Body of pancreas (tissue), 4 donors: ENCODE data around the gene SRRM2. TPM values are rescaled to one million over a fixed set of nuclear protein-coding genes. Genes with fewer than 3 reads are reported as not detected.

Experiments used
- ATAC-seq: fragments of 150-250 bp; one replicate; pipeline ENCODE4 v1.9.1; 2016
- DNase-seq, 4 donors: peaks; one replicate each; pipeline ENCODE4 v3.0.0-alpha.2; 2019
- H3K27ac ChIP-seq, 4 donors: fragments of 200-600 bp; sonication (generic); 1 replicate in 3 of 4; 2 replicates in 1 of 4; pipeline versions ENCODE4 v1.5.1 to v1.6.1; 2016 to 2019; ENCODE audit warnings: mild to moderate bottlenecking in 1 of 4, mixed read lengths in 1 of 4, moderate library complexity in 1 of 4
- H3K27me3 ChIP-seq, 2 donors: fragments of 200-600 bp; sonication (generic); one replicate each; pipeline ENCODE4 v1.6.0; 2016; ENCODE audit warnings: mild to moderate bottlenecking in 1 of 2
- H3K36me3 ChIP-seq, 2 donors: fragments of 200-600 bp; sonication (generic); replicated peaks in 1 of 2; 2 replicates each; pipeline ENCODE4 v1.5.1; 2016; ENCODE audit warnings: low read depth in 2 of 2; ENCODE audit not compliant: insufficient read depth in 1 of 2
- H3K4me1 ChIP-seq: fragments of 200-600 bp; sonication (generic); one replicate; pipeline ENCODE4 v1.6.0; 2016
- H3K4me3 ChIP-seq, 2 donors: fragments of 200-600 bp; sonication (generic); 1 replicate in 1 of 2; 2 replicates in 1 of 2; pipeline ENCODE4 v1.5.1; 2016 to 2019
- H3K9me3 ChIP-seq, 3 donors: fragments of 200-600 bp; sonication (generic); 1 replicate in 2 of 3; 2 replicates in 1 of 3; pipeline ENCODE4 v1.5.1; 2016
- POLR2A ChIP-seq, 3 donors: fragments of 450-650 bp; IDR thresholded peaks; one replicate each; pipeline ENCODE4 v1.6.1; 2016; ENCODE audit warnings: antibody characterized with exemption in 3 of 3, mild to moderate bottlenecking in 2 of 3
- WGBS, 2 donors: methylation state at CpG; one replicate each; pipeline ENCODE4 v1.1.5; 2017; 5-methylcytosine and 5-hydroxymethylcytosine counted together
- intact Hi-C: fragments of 100-400 bp; cut with DNase I; formaldehyde crosslinking; loops from one replicate; pipeline ENCODE4 v1.15.1; 2023
- total RNA-seq, 2 donors: library from RNA; depleted of rRNA; stranded (reverse); fragments of >200 nt; gene quantifications; one replicate each; pipeline ENCODE4 v1.1.0, GENCODE V29; 2016
- TF ChIP-seq, protein P1 (sequence below), 7 experiments: fragments of 450-650 bp in 4 of 7; fragments of 200-600 bp in 3 of 7; sonication (generic) in 3 of 7; IDR thresholded peaks; one replicate each; pipeline ENCODE4 v1.5.1; 2016 to 2019; ENCODE audit warnings: antibody characterized with exemption in 7 of 7

SRRM2 gene
- total RNA-seq, 2 donors from 2014 or later = 231 to 1,198 TPM

DNA sequence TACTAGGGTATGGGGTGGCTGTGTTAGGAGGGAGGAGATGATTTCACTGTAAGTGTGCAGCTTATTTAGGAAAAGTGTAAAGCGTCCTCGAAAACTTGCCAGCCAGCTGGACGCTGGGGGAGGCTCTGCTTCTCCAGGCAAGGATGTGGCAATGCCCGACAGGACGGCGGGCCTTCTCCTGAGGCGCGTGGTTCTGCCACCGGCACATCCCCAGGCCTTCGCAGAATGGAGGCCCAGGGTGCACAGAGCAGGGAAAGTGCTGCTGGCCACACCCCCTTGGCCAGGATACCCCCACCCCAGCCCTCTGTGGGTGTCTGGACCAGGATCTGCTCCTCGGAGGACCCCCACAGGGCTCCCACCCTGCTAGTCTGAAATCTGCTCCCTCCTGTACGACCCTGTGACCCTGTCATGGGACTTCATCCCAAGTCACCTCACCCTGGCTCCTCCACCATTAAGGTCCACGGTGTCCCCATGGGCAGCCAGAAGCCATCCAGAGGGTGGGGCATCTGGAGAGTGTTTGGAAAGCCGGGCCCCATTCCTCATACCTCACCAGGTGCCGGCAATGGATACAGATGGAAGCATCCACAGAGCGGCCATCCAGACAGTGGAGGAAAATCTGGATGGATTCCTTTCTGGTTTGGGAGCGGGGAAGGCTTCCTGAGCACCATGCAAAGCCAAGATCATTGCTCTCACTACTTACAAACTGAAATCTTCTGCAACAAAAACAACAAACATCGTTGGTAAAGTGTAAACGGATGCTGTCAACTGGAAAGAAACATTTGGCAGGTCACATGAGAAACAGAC lies 9.2 kb upstream of the SRRM2 start:
- DNase-seq (no peak), ATAC-seq (no peak)
- Histone ChIP-seq H3K9me3 (no peaks in the 10 kb centered on the region), H3K4me3 (no peak overlapping the region), H3K4me1 (peaks cover 1% of the 10 kb centered on the region), H3K36me3 (no peaks in the 10 kb centered on the region), H3K27me3 (no peaks in the 10 kb centered on the region), H3K27ac (no peak overlapping the region)
- no peak for TF ChIP-seq POLR2A (IDR thresholded peaks at IDR 0.05)
- TF ChIP-seq, protein P1, sequence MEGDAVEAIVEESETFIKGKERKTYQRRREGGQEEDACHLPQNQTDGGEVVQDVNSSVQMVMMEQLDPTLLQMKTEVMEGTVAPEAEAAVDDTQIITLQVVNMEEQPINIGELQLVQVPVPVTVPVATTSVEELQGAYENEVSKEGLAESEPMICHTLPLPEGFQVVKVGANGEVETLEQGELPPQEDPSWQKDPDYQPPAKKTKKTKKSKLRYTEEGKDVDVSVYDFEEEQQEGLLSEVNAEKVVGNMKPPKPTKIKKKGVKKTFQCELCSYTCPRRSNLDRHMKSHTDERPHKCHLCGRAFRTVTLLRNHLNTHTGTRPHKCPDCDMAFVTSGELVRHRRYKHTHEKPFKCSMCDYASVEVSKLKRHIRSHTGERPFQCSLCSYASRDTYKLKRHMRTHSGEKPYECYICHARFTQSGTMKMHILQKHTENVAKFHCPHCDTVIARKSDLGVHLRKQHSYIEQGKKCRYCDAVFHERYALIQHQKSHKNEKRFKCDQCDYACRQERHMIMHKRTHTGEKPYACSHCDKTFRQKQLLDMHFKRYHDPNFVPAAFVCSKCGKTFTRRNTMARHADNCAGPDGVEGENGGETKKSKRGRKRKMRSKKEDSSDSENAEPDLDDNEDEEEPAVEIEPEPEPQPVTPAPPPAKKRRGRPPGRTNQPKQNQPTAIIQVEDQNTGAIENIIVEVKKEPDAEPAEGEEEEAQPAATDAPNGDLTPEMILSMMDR (IDR thresholded peaks at IDR 0.05) = no peak
- WGBS, 2 donors = 84 to 87% methylated on average over 18 to 19 of the region's 19 CpGs
- intact Hi-C loops = no loop called here

DNA sequence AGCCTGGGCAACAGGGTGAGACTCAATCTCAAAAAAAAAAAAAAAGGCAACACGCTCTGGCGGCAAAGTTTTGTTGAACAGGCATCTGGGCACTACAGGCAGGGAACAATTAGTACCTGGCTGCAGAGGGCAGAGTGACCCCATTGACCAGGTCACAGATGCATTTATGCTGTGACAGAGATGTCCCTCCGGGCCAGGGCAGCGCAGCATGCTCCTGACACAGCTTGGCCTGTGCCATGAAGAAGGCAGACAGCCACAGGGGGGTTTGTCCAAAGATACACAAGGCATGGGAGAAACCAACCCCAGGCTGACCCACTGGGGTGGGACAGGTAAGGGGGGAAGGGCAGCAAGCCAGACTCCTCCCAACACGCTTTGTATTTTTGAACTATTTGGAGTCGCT lies 7.7 kb upstream of the SRRM2 start:
- no peak for TF ChIP-seq POLR2A (IDR thresholded peaks at IDR 0.05)
- TF ChIP-seq, protein P1 (IDR thresholded peaks at IDR 0.05) = no peak
- H3K27ac ChIP-seq = no peak overlapping the region
- H3K9me3 ChIP-seq = no peaks in the 10 kb centered on the region
- H3K4me3 ChIP-seq = no peak overlapping the region
- intact Hi-C loops = no loop called here
- DNase-seq = no peak
- no peaks in the 10 kb centered on the region for H3K36me3 ChIP-seq
- peaks cover 13% of the 10 kb centered on the region for H3K4me1 ChIP-seq
- WGBS, 2 donors = 88 to 89% methylated on average over 6 of the region's 6 CpGs
- ATAC-seq = no peak
- H3K27me3 ChIP-seq = no peaks in the 10 kb centered on the region

DNA sequence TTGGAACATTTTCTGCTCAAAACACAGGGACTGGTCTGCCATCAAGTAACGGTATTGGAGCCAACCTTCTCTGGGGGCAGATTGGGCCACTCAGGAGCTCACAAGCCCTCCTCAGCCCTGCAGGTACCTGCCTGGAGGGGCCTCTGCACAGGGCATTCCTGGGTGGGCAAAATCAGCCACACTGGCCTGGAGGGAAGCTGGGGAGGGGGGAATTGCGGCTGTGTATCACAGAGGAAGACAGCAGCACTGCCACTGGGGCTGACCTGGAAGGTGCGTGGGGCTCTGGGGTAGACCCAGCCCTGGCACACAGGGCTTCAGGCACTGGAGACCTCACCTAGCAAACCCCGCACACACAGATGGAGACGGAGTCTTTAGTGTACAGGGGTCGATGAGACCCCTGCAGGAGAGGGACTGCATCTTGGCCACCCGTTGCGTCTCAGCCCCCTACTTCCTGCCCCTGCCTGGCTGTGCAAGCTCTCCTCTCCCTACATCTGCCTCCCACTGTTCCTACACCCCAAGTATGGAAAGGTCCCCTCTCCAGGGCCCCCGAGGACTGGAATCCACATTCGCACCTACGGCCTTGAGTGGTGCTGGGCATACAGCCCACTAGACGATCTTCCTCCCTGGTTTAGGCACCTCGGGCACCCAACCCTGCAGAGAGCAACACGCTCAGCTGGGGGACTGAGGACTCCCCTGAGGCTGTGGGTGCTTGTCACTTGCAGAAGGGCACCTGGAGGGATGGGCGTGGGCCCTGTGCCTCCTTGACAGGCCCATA lies 7.1 kb upstream of the SRRM2 start:
- intact Hi-C loops = no loop called here
- no peaks in the 10 kb centered on the region for H3K36me3 ChIP-seq
- 72 to 98% methylated on average over 4 to 15 of the region's 15 CpGs for WGBS, 2 donors
- no peaks in the 10 kb centered on the region for H3K9me3 ChIP-seq
- H3K27me3 ChIP-seq = no peaks in the 10 kb centered on the region
- DNase-seq (no peak), ATAC-seq (no peak)
- no peak overlapping the region for H3K4me3 ChIP-seq
- no peak overlapping the region for H3K27ac ChIP-seq
- peaks cover 13% of the 10 kb centered on the region for H3K4me1 ChIP-seq
- TF ChIP-seq, protein P1 (IDR thresholded peaks at IDR 0.05) = no peak
- TF ChIP-seq POLR2A (IDR thresholded peaks at IDR 0.05) = no peak

DNA sequence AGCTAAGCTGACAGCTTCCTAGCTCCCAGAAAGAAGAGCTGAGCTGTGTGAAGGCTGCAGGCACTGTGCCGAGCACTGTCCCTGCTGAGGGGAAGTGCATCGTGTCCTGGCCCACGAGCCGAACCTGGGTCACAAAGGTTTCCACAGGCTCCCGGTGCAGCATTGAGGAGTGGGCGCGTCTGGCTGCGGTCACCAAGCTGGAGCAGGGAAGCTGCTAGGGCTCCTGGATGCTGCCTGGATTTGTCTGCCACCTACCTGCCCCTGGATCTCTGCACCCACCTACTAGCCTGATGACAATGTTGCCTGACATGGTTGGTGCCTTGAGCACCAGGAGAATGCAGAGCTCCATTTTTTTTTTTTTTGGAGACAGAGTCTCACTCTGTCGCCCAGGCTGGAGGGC lies 6.5 kb upstream of the SRRM2 start:
- Histone ChIP-seq H3K4me3 (no peak overlapping the region), H3K9me3 (no peaks in the 10 kb centered on the region), H3K4me1 (peaks cover 13% of the 10 kb centered on the region), H3K36me3 (no peaks in the 10 kb centered on the region), H3K27me3 (no peaks in the 10 kb centered on the region), H3K27ac (no peak overlapping the region)
- 89 to 93% methylated on average over 9 of the region's 9 CpGs for WGBS, 2 donors
- ATAC-seq (no peak), DNase-seq (no peak)
- no peak for TF ChIP-seq POLR2A (IDR thresholded peaks at IDR 0.05)
- TF ChIP-seq, protein P1 (IDR thresholded peaks at IDR 0.05) = no peak
- intact Hi-C loops = no loop called here
